GM18909 (cell line): ENCODE results near the gene MYO9B.
"Not testable (repeated sequence)": the region's sequence is repeated elsewhere in the genome, so short reads cannot be mapped to it uniquely, and the experiment has no call there.

Source experiments
- ATAC-seq: cut with Tn5 transposase; IDR thresholded peaks from one replicate; pipeline ENCODE4 v1.9.1; 2021; ENCODE audit warnings: mild to moderate bottlenecking; ENCODE audit not compliant: unreplicated experiment, poor library complexity

Gene MYO9B

DNA sequence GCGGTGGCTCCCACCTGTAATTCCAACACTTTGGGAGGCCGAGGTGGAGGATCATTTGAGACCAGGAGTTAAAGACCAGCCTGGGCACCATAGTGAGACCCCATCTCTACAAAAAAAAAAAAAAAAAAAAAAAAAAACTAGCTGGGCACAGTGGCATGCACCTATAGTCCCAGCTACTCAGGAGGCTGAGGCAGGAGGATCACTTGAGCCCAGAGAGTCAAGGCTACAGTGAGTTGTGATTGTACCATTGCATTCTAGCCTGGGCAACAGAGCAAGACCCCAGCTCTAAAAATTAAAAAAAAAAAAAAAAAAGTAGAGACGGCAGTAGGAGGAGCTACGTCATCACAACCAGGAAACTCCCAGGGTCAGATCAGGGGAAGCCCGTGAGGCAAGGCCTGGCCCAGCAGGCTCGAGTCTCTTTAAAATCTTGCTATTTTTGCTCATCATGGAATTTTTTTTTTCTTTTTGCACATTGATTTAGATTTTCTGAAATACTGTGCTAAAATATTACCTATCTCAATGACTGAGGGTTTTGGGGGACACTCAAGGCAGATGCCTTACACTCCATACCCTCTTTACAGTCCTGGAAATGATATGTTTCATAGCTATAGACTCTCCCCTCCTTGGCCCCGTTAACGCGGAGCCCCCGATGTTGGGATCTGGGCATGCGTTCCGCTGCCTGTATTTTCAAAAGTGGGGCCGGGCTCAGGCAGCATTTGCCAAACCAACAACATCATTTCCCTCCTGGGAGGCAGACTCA lies 95.1 kb downstream of the MYO9B start:
- no peak for ATAC-seq

DNA sequence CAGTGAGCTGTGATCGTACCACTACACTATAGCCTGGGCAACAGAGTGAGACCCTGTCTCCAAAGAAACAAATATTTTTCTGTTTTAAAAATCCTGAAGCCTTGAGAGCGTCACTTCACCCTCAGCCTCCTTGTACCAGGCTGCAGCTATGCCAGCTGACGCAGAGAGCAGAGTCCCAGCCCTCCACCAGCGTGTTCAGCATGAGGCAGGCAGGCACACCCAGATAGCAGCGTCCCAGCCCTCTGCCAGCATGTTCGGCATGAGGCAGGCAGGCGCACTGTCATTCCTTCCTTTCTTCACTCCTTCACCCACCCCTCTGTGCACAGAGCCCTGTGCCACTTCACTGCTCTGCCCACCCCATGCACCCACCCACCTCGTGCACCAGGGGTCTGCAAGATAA lies 96.3 kb downstream of the MYO9B start:
- no peak for ATAC-seq

DNA sequence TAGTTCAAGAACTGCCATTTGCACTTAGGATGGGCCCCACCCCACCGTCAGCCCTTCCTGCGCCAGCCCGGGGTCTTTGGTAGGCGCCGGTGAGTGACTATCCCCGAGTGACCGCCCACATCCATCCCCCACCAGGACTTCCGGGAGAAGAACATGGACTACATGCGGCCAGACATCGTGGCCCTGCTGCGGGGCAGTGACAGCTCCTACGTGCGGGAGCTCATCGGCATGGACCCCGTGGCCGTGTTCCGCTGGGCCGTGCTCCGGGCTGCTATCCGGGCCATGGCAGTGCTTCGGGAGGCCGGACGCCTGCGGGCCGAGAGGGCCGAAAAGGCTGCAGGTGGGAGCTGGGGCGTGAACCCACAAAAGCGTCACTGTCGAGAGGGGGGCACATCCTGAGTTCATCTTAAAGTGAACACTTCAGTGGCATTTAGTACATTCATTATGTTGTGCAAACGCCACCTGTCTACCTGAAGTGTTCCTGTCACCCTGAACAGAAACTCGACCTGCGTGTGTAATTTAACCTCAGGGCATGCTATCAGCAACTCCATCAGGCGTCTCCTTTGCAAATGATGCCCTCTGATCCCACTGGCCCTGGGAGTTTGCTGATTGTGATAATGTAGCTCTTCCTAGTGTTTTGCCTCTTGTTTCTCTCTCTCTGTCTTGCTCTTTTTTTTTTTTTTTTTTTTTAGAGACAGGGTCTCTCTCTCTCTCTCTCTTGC lies 97.2 kb downstream of the MYO9B start:
- no peak for ATAC-seq

DNA sequence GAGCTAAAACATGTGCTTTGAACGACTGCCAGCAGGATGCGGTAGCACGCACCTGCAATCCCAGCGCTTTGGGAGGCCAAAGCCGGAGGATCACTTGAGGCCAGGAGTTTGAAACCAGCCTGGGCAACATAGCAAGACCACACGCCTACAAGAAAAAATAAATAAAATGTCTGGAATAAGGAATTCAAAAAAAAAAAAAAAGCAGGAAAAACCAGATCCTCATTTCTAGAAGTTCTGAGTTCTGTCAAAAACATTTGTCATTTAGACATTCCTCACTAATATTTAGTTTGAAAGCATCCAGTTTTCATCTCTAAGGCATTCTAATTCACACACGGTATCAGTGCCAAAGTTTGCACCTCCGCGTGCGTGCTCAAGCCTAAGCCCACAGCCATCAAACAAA lies 102.7 kb downstream of the MYO9B start:
- ATAC-seq: no peak

DNA sequence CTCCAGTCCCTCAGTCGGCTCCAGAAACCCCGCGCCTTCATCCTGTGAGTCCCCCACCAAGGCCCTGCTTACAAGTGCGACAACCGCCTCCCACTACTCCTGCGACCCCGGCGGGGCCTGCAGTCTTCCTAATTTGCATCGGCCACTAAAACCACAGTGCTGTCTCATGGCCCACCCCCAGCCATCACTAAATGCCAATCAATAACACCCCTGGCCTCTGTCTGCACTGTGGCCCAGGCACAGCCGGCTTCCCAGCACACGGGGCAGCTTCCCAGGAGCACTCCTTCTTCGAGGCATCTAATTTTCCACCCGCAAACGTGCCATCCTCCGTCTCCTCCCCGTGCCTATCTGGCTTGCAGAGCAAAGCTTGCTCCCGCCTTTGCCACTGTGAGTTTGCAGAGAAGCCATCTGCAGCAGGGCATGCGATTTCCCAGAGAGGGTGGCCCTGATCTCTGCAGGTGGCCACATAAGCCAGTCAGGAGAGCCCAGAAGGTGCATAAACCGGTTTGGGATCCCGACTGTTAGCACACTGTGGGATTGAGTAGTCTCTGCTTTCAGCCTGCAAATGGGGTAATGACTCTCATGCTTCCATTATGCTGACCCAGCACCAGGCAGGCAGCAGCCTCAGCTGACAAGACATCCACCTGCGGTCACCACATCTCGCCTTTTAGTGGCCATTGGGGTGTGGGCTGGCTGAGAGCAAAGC lies 105.6 kb downstream of the MYO9B start:
- ATAC-seq: no peak

DNA sequence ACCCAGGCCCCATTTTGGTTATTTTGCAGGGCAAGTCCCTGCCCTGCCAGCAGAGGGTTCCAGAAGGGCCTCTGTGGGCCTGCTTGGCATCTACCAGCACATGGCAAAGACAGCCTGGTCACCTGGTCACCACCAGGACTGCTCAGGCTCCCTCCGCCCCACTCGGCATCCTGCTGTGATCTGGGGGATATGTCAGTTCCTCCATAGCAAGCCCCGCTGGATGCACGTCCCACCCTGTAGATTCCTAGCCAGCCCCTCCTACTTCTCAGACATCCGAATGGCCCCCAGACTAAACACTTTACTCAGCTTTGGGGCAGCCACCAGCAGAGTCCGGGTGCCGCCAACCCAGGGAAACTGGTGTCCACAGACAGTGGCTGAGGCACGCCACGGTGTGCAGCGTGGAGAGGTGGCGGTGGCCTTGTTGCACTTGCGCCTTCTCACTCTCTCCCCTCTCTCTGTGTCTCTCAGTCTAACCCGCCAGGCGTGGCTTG lies 107.7 kb downstream of the MYO9B start:
- peak; percentile 26 for ATAC-seq

- ATAC-seq: peak; percentile 48
These were observed 108.3 kb downstream of the MYO9B start for GRCh38 chr19:17183858-17184321.

- peak; percentile 21 for ATAC-seq
These were observed 108.8 kb downstream of the MYO9B start for GRCh38 chr19:17184371-17184841.

- ATAC-seq: no peak
These were observed 110.0 kb downstream of the MYO9B start for GRCh38 chr19:17185590-17185989.

DNA sequence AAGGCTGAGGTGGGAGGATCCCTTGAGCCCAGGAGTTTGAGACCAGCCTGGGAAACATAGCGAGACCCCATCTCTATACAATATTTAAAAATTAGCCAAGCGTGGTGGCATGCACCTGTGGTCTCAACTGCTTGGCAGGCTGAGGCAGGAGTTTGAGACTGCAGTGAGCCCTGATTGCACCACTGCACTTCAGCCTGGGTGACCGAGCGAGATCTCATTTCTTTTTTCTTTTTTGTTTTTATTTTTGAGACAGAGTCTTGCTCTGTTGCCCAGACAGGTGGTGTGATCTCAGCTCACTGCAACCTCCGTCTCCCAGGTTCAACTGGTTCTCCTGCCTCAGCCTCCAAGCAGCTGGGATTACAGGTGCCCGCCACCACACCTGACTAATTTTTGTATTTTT lies 116.2 kb downstream of the MYO9B start:
- ATAC-seq: not testable (repeated sequence)

DNA sequence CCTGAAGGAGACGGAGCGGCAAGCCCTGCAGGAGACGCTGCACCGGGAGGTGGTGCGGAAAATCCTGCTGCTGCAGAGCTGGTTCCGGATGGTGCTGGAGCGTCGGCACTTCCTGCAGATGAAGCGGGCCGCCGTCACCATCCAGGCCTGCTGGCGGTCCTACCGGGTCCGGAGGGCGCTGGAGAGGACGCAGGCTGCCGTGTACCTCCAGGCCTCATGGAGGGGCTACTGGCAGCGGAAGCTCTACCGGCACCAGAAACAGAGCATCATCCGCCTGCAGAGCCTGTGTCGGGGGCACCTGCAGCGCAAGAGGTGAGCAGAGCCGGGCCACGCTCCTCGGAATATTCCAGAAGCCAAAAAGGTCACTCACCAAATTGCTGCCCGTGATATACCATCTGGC lies 117.2 kb downstream of the MYO9B start:
- no peak for ATAC-seq

- no peak for ATAC-seq
These were observed 119.0 kb downstream of the MYO9B start for GRCh38 chr19:17194608-17195007.

- no peak for ATAC-seq
These were observed 119.5 kb downstream of the MYO9B start for GRCh38 chr19:17195106-17195505.

DNA sequence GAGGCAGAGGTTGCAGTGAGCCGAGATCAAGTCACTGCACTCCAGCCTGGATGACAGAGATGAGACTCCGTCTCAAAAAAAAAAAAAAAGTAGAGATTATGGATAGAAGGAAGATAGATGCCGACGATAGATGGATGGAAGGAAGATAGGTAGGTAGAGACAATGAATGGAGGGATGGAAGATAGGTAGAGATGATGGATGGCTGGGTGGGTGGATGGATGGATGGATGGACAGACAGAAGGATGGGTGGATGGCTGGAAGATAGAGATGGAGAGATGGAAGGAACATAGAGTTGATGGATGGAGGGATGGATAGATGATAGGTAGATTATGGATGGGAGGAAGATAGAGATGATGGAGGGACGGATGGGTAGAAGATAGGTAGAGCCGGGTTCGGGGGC lies 121.0 kb downstream of the MYO9B start:
- no peak for ATAC-seq

- no peak for ATAC-seq
These were observed 122.1 kb downstream of the MYO9B start for GRCh38 chr19:17197666-17198065.

DNA sequence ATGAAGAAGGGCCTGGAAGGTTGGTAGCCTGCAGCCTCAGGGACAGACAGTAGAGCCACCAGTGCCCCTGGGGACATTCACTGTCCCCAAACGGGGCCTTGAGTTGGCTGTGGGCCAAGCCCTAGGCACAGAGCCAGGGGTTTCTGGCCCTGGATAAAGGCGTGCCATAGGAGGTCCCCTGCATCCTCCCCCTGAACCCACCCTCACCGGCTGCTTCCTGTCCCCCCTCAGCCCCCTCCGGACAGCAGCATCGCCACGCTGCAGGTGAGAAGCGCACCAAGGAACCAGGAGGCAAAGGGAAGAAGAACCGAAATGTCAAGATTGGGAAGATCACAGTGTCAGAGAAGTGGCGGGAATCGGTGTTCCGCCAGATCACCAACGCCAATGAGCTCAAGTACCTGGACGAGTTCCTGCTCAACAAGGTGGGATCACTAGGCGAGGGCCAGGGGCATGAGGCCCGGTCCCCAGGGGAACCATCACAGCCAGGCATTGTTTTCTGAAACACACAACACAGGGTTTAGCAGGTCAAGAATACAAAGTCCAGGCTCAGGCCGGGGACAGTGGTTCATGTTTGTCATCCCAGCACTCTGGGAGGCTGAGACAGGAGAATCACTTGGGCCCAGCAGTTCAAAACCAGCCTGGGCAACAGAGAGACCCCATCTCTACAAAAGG lies 125.0 kb downstream of the MYO9B start:
- no peak for ATAC-seq

GRCh38 chr19:17202249-17202648 lies 126.7 kb downstream of the MYO9B start:
- ATAC-seq: no peak

DNA sequence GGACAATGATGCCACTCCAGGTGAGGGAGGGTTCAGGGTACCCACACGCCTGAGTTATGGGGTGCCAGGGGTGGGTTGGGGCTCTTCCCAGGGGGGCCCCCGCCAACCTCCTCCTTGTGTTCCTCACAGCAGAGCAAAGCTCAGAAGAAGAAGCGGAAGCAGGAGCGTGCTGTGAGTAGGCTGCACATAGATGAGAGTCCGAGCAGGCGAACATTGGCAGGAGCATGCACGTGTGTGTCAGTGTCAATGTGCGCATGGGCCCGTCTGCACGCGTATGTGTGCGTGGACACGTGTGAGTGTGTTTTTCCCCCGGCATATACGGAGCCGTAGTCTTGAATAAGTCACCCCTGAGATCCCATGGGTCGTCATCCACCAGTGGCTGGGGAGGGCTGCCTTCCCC lies 127.1 kb downstream of the MYO9B start:
- no peak for ATAC-seq

DNA sequence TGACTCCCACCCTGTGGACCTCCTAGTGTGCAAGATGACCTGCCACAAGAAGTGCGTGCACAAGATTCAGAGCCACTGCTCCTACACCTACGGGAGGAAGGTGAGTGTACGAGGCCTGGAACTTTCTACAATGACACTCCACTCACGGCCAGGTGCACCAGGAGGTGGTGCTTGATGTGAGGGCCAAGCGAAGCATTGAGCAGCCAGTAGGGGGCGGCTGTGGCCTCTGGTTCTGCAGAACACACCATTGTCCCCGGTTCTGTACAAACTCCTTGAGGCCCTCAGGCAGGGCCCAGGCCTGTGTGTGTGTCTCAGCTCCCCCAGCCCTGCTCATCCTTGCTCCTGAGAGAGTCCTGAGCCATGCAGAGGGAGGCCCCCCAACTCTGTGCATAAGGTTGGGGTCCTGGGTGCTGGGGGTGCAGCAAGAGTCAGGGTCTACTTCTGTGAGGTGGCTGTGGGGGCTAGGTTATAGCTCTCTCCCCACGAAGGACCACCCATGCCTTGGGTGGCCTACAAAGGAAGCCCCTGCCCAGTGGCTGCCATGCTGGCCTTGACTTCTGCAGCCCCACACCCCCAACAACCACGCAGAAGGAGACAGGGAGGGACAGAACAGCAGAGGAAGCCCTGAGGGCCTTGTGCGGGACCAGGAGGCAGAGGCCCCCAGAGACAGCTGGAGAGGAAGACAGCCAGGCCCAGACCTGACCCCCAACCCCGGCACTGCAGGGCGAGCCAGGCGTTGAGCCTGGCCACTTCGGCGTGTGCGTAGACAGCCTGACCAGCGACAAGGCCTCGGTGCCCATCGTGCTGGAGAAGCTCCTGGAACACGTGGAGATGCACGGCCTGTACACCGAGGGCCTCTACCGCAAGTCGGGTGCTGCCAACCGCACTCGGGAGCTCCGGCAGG lies 129.9 kb downstream of the MYO9B start:
- ATAC-seq: no peak
